HG03571 (cell line): ENCODE measurements around the gene RRM1.
"Not testable (repeated sequence)": the region's sequence is repeated elsewhere in the genome, so short reads cannot be mapped to it uniquely, and the experiment has no call there.

Source experiments
- ATAC-seq: cut with Tn5 transposase; IDR thresholded peaks from one replicate; pipeline ENCODE4 v1.9.1; 2021; ENCODE audit not compliant: unreplicated experiment

RRM1 gene

GRCh38 chr11:4134806-4135205 is 40.2 kb downstream of the RRM1 start:
- ATAC-seq = no peak

GRCh38 chr11:4138497-4138896 is 43.9 kb downstream of the RRM1 start:
- ATAC-seq = no peak

DNA sequence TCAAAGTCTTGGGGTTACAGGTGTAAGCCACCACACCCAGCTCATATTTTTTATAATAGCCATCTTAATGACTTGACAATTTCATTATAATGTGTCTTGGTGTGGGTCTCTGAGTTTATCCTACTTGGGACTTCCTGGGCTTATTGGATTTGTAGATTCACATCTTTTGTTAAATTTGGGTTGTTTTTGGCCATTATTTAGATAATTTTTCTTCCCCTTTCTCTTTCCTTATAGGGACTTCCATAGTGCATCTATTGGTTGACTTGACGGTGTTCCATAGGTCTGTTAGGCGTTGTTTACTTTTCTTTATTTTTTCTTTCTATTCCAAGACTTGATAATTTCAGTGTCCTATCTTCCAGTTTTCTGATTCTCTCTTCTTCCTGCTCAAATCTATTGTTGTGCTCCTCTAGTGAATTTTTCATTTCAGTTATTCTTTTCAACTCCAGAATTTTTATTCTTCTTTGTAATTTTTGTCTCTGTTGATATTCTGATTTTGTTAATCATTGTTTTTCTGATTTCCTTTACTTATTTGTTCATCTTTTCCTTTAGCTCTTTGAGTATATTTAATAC is 45.6 kb downstream of the RRM1 start:
- ATAC-seq = no peak

DNA sequence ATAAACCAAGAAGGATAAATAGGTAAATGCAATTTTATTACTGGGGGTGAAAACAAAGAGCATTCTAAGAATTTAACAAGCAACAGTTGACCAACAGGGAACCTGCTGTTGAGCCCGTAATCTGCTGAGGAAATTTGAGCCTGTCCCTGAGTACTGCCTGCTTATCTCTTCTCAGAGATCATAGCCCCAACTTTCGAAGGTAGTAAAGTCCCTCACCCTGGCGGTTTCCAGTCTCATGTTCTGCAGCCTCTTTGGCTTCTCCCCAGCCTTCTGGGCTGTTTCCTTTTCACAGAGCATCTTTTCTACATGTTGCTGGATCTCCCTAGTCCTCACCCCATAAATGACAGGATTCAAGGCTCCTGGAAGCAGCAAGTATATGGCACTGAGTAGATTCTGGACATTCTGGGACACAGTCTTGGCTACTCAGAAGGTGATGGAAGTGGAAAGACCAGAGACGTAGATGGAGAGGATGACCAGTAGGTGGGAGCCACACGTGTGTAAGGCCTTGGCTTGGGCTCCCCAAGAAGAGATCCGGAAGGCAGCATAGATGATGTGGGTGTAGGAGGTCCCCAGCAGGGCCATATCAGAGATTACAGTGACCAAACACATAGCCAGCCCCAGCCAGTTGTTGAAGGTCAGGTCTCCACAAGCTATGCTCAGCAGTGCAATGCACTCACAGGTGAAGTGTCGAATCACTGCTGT is 51.6 kb downstream of the RRM1 start:
- ATAC-seq = no peak

DNA sequence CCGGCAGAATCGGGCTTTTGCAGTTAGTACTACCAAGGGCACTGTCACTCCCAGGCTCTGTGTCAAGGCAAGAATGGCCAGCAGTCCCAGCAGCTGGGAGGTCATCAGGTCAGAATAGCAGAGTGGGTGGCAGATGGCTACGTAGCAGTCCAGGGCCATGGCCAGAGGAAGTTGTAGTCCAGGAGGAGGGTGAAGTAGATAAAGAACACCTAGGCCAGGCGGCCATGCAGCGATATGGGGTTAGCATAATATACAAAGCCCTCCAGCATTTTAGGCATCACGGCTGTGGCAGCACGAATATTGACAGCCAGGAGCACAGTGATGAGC is 52.1 kb downstream of the RRM1 start:
- ATAC-seq = no peak

DNA sequence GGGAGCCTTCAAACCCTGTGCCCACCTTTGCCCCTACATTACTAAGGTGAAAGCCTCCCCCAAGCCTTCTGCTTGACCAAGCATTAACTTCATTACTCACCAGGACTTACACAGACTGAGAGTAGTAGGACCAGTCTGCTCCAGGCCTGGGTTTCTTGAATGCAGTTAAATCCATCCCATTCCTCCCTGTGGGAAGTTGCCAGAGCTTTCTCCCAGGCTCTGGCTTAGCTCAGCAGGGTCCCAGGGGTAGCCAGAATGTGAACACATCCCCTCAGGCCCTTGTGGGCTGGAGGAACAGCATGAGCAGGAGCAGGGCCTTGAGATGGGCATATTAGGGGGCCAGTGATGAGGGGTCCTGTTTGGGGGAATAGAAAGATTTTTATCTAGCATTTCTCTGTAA is 59.9 kb downstream of the RRM1 start:
- ATAC-seq = no peak

DNA sequence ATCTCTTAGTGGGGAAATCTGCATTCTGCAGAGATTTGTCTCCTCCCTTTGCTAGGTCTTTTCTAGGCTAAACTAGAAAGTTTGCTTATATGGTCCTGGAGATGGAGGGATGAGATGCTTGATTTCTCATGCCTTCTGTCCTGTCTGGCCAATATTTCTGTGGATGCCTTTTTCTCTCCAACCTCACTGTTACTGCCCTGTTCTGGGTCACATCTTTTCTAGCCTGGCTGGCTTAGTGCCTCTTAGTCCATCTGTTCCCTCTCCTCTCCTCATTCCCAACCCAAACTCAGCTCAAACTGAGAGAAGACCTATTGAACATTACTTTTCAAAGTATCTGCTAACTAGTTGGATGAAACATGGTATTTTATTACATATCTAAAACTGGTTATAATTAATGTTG is 62.0 kb downstream of the RRM1 start:
- no peak for ATAC-seq

GRCh38 chr11:4158818-4159217 is 64.2 kb downstream of the RRM1 start:
- ATAC-seq = not testable (repeated sequence)

DNA sequence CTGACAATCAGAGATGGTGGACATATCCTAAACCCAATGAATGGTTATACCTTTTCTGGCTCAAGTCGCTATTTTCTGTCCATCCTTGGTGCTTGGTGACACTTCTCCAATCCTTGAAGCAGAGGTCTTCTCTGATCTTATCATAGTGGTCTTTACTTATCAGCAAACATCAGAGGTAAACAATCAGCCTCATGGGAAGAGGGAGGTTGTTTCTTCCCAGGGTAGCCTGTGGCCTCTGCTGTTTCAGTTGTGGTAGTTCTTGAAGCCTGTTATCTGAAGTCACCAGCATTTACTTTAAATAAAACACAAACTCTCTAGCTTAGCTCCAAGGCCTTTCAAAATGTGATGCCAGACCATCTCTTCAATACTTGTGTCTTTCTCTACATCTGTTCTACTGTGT is 66.7 kb downstream of the RRM1 start:
- no peak for ATAC-seq

DNA sequence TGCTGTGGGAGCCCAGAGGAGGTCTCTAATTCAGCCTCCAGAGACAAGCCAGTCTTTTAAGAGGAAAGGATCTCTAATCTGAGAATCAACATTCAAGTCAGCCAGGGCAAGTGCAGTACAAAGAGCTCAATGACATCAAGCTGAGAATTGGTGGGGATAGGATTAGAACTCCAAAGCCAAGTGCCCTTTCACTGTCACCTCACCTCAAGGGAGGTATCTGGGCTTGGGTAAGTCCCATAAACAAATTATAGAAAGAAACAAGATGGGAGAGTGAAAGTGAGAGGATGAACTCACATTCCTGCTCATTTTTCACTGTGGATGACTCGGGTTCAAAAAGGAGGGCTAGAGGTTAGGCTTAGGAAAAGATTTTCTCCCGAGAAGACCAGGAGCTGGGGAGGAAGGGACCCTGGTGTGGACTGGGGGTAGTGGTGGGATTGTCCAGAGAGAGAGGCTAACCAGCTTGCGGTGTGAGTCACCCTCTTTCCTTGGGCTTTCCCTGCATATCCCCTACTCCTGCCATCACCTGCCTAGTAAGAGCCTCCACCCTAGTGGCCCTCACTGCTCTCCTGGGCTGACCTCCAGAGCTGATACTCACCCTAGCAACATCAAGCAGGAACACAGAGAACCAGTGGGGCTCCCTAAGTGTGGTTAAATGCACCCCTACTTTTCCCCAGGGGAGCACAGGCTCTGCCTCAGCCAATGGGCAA is 70.4 kb downstream of the RRM1 start:
- ATAC-seq = no peak

GRCh38 chr11:4167292-4167691 is 72.7 kb downstream of the RRM1 start:
- ATAC-seq = no peak

DNA sequence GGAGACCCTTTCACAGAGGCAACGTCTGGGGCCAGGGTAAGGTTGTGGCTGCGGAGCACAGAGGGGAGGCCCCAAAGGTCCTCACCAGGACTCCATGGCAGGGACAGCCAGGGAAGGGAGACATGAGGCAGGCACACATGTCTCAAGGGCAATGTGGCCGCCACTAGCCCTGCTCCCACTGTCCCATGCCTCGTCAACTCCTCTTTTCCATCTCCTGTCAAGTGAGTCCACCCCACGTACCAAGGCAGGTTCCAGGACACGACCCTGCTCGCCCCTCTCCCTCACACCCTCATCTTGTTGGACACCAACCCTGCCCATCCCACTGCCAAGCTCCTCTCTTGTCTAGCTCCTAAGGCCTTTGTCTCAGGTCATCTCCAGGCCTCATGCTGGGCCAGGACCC is 73.2 kb downstream of the RRM1 start:
- ATAC-seq = no peak

DNA sequence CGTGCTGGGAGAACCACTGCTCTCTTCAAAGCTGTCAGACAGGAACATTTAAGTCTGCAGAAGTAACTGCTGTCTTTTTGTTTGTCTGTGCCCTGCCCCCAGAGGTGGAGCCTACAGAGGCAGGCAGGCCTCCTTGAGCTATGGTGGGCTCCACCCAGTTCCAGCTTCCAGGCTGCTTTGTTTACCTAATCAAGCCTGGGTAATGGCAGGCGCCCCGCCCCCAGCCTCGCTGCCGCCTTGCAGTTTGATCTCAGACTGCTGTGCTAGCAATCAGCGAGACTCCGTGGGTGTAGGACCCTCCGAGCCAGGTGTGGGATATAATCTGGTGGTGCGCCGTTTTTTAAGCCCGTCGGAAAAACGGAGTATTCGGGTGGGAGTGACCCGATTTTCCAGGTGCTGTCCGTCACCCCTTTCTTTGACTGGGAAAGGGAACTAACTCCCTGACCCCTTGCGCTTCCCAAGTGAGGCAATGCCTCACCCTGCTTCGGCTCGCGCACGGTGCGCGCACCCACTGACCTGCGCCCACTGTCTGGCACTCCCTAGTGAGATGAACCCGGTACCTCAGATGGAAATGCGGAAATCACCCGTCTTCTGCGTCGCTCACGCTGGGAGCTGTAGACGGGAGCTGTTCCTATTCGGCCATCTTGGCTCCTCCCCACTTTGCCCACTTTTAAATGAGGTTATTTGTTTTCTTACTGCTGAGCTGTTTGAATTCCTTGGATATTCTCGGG is 81.2 kb downstream of the RRM1 start:
- ATAC-seq = not testable (repeated sequence)

GRCh38 chr11:4178813-4179662 is 84.4 kb downstream of the RRM1 start:
- ATAC-seq = no peak

- ATAC-seq = no peak
These were observed 86.0 kb downstream of the RRM1 start for GRCh38 chr11:4180441-4181183.

DNA sequence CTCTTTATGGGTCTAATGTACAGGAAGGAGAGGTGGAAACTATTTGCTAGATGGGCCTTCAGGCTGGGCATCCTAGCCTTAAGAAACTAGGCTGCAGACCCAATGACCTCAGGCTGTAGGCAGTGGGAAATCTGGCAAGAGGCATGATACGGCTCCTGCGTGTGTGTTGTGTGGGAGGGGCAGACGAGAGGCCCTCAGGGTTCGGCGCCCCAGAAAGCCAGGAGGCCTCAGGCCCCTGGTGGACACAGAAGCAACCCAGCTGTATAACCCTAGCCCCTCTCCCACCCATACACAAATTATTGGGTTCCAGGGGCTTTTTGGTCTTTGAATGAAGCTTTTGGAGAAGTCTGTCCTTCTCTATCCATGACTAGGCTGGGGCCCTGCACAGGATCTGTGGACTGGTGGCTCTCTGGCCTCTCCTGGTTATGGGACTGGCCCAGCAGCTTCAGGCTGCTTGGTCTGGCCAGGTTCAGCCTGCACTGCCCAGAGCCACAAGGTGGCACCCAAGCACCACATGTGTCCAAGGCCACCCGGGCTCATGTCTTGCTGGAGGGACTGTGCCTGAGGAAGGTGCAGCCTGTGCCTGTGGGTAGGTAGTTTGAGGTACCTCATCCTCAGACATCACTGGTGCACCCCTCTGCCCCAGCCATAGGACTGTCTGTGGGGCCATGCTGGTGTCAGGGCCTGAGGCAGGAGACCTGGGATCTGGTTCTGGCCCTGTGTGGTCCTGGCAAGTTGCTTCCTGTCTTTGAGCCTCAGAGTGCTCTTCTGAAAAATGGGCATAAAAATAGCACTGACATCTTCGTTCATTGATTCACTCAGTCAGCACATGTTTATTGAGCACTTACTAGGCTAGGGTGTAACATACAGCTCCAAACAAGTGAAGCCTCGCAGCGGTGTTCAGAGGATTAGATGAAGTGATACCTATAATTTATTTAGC is 87.5 kb downstream of the RRM1 start:
- peak; percentile 62 for ATAC-seq

DNA sequence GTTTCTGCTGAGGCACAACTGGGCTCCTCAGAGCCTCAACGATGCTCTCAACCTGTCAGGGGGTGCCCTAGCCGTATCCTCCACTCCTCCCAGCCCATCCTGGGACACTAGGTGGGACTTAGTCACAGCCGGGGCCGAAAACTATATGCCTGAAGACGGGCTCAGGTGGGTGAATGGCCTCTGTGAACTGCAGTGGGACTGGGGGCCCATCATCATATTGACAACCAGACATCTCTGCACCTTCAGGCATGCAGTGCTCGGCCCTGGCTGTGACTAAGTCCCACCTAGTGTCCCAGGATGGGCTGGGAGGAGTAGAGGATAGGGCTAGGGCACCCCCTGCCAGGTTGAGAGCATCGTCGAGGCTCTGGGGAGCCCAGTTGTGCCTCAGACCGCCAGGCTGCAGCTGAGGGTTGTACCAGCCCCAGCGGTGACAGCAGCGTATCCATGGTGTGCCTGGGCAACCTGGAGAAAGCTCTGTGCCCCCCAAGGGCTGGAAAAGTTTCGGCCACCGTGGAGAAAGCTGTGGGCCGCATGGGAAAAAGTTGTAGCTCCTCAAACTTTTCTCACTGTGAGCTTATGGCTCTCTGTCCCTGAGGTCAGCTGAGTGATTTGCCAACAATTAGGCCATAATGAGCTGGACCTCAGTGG is 88.9 kb downstream of the RRM1 start:
- ATAC-seq = no peak

DNA sequence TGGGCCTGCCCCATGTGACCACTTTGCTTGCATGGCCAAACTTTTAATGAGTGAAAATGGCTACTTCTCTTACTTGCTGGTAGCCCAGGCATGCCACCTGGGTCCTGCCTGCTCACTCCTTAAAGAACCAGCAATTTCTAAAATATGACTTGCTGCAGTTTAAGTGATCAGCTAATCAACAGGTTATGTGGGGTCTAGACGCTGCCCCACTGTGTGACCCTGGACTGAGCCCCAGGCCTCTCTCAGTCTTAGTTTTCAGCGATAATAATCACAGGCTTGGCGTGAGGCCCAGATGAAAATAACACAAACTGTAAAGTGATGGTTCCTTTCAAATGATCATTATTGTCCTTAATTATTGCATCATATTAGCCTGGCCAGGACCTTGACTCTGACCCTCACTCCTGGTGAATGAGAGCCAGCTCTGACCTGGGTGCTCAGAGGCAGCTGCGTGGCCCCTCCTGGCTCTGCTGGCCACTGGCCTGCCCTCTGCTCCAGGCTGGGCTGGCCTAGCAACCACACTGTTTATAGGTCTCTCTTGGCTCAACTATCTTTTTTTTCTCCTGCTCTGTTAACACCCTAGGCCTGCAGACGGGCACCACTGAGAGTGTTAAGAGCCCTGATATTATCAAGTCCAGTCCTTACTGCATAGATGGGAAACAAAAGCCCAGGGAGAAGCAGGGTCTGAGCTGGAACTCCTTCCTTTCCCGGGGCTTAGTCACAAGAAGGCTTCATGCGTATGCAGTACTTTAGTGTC is 89.7 kb downstream of the RRM1 start:
- no peak for ATAC-seq
